ENCODE data around the gene MSI2.

GRCh38 chr17:57629886-57630285 is 373.6 kb downstream of the MSI2 start:
- TF ChIP-seq SUZ12 (IDR thresholded peaks at IDR 0.05; ENCODE audit: extremely low read depth, insufficient read depth, insufficient read length) (no peak), ZNF274 (IDR thresholded peaks at IDR 0.05; ENCODE audit: low read depth, low read length) (no peak), YY1 (IDR thresholded peaks at IDR 0.05; ENCODE audit: insufficient read depth, insufficient read length) (no peak)
